PC-3 (cell line): Measurements from ENCODE around the gene CHN1. TPM values are rescaled to one million over a fixed set of nuclear protein-coding genes. Genes with fewer than 3 reads are reported as not detected.

Source experiments
- ATAC-seq: fragments of 200-7000 bp; cut with Tn5 transposase; 2 replicates; pipeline ENCODE4 v1.9.1; 2020; ENCODE audit warnings: mild to moderate bottlenecking, moderate library complexity
- BruUV-seq: library from RNA; stranded (reverse); fragments of 400-500 nt; replicated peaks from 2 replicates; lab custom pipeline; 2021; lab: Mats Ljungman, UMichigan
- CTCF ChIA-PET: fragments of 300-600 bp; sonication (Branson Sonifier 250); formaldehyde crosslinking; loops from one replicate; lab custom pipeline; 2022; ENCODE audit warnings: antibody characterized with exemption; lab: Charles Lee
- POLR2A ChIA-PET: fragments of 300-600 bp; sonication (Branson Sonifier 250); formaldehyde crosslinking; loops from one replicate; lab custom pipeline; 2022; ENCODE audit warnings: antibody characterized with exemption; ENCODE audit not compliant: unreplicated experiment; lab: Charles Lee
- DNase-seq: peaks from one replicate; pipeline ENCODE4 v3.0.0-alpha.2; 2015
- H2AFZ ChIP-seq: fragments of 300-600 bp; sonication (generic); 2 replicates; pipeline ENCODE4 v1.6.0; 2016; ENCODE audit warnings: antibody characterized with exemption, low read length
- H3F3A ChIP-seq: fragments of 300-600 bp; sonication (generic); one replicate; pipeline ENCODE4 v1.6.0; 2017; ENCODE audit warnings: antibody characterized with exemption, low read length, control low read depth, mild to moderate bottlenecking; ENCODE audit not compliant: unreplicated experiment
- H3K27ac ChIP-seq: fragments of 300-600 bp; sonication (generic); 2 replicates; pipeline ENCODE4 v1.5.1; 2016; ENCODE audit warnings: mild to moderate bottlenecking, low read length
- H3K27me3 ChIP-seq: fragments of 300-600 bp; sonication (generic); 2 replicates; pipeline ENCODE4 v1.6.1; 2016; ENCODE audit warnings: low read length, mixed read lengths
- H3K36me3 ChIP-seq: fragments of 300-600 bp; sonication (generic); 2 replicates; pipeline ENCODE4 v1.6.1; 2016; ENCODE audit warnings: low read depth, mixed run types, low read length, mixed read lengths
- H3K4me1 ChIP-seq: fragments of 300-600 bp; sonication (generic); 2 replicates; pipeline ENCODE4 v1.5.1; 2016; ENCODE audit warnings: low read length; ENCODE audit not compliant: insufficient read depth
- H3K4me2 ChIP-seq: fragments of 300-600 bp; sonication (generic); 2 replicates; pipeline ENCODE4 v1.6.0; 2016; ENCODE audit warnings: low read length
- H3K4me3 ChIP-seq: fragments of 300-600 bp; sonication (generic); 2 replicates; pipeline ENCODE4 v1.5.1; 2016; ENCODE audit warnings: mild to moderate bottlenecking, low read length, mixed read lengths
- H3K79me2 ChIP-seq: fragments of 300-600 bp; sonication (generic); 2 replicates; pipeline ENCODE4 v1.6.1; 2017; ENCODE audit warnings: low read length, mixed read lengths
- H3K9ac ChIP-seq: fragments of 300-600 bp; sonication (generic); 2 replicates; pipeline ENCODE4 v1.6.0; 2016; ENCODE audit warnings: mild to moderate bottlenecking, low read length
- H3K9me2 ChIP-seq: fragments of 300-600 bp; sonication (generic); replicated peaks from 2 replicates; pipeline ENCODE4 v1.6.1; 2016; ENCODE audit warnings: mixed run types, low read length, mixed read lengths
- H3K9me3 ChIP-seq: fragments of 300-600 bp; sonication (generic); 2 replicates; pipeline ENCODE4 v1.6.1; 2016; ENCODE audit warnings: low read length, mixed read lengths
- H4K20me1 ChIP-seq: fragments of 300-600 bp; sonication (generic); 2 replicates; pipeline ENCODE4 v1.6.1; 2016; ENCODE audit warnings: low read length, mixed read lengths
- CTCF ChIP-seq: fragments of 300-600 bp; sonication (generic); conservative IDR thresholded peaks from 2 replicates; pipeline ENCODE4 v1.5.1; 2017; ENCODE audit warnings: antibody characterized with exemption, low read depth, mild to moderate bottlenecking, low read length
- EZH2 ChIP-seq: fragments of 300-600 bp; sonication (generic); IDR thresholded peaks from one replicate; pipeline ENCODE4 v1.6.1; 2017; ENCODE audit warnings: antibody characterized with exemption, mild to moderate bottlenecking, low read length; ENCODE audit not compliant: unreplicated experiment
- EZH2phosphoT487 ChIP-seq: fragments of 300-600 bp; sonication (generic); IDR thresholded peaks from 2 replicates; pipeline ENCODE4 v1.6.1; 2018; ENCODE audit warnings: mild to moderate bottlenecking, antibody characterized with exemption, low read length, borderline replicate concordance
- intact Hi-C: fragments of 100-400 bp; cut with micrococcal nuclease; formaldehyde crosslinking; loops from 2 replicates; pipeline ENCODE4 v1.9.0; 2023
- total RNA-seq: library from RNA; depleted of rRNA; stranded (reverse); fragments of >200 nt; gene quantifications from 2 replicates; pipeline ENCODE4 v1.2.3, GENCODE V29; 2014

CHN1 gene
- total RNA-seq, 1 experiment from 2014 or later = 7.8 TPM

- intact Hi-C loops = no loop called here
- H3F3A ChIP-seq = no peaks in the 10 kb centered on the region
- no peaks in the 10 kb centered on the region for H3K36me3 ChIP-seq
- H4K20me1 ChIP-seq = no peaks in the 10 kb centered on the region
- CTCF ChIA-PET = no interaction called here
- H3K27ac ChIP-seq = no peak overlapping the region
- no peaks in the 10 kb centered on the region for H3K79me2 ChIP-seq
- ATAC-seq (no peak), DNase-seq (no peak)
- no peak for TF ChIP-seq CTCF
- no peak for TF ChIP-seq EZH2
- no peak for TF ChIP-seq EZH2phosphoT487
- H3K4me1 ChIP-seq = no peaks in the 10 kb centered on the region
- no peaks in the 10 kb centered on the region for H3K9me2 ChIP-seq
- POLR2A ChIA-PET = no interaction called here
- BruUV-seq = no TSS peak
- no peak overlapping the region for H2AFZ ChIP-seq
- H3K4me3 ChIP-seq = no peak overlapping the region
- H3K9me3 ChIP-seq = no peaks in the 10 kb centered on the region
- no peaks in the 10 kb centered on the region for H3K27me3 ChIP-seq
- no peak overlapping the region for H3K4me2 ChIP-seq
- no peak overlapping the region for H3K9ac ChIP-seq
Observed at GRCh38 chr2:174796319-174796771, 208.8 kb downstream of the CHN1 start.

- ChIA-PET CTCF (no interaction called here), POLR2A (no interaction called here)
- Histone ChIP-seq H3K9me2 (no peaks in the 10 kb centered on the region), H3K27me3 (no peaks in the 10 kb centered on the region), H3K9me3 (no peaks in the 10 kb centered on the region), H3K36me3 (no peaks in the 10 kb centered on the region), H3K9ac (no peak overlapping the region), H3K79me2 (no peaks in the 10 kb centered on the region), H3K4me1 (no peaks in the 10 kb centered on the region), H3K4me3 (no peak overlapping the region), H4K20me1 (no peaks in the 10 kb centered on the region), H2AFZ (no peak overlapping the region), H3K4me2 (no peak overlapping the region), H3F3A (no peaks in the 10 kb centered on the region), H3K27ac (no peak overlapping the region)
- intact Hi-C loops = no loop called here
- DNase-seq (no peak), ATAC-seq (no peak)
- TF ChIP-seq CTCF (no peak), EZH2 (no peak), EZH2phosphoT487 (no peak)
- no TSS peak for BruUV-seq
Observed at GRCh38 chr2:174794851-174795374, 210.3 kb downstream of the CHN1 start.

- DNase-seq = no peak
- TF ChIP-seq CTCF = no peak
- no peak for TF ChIP-seq EZH2
- no peak for TF ChIP-seq EZH2phosphoT487
- POLR2A ChIA-PET = no interaction called here
Observed at GRCh38 chr2:174792309-174793025, 212.7 kb downstream of the CHN1 start.

More at GRCh38 chr2:174792309-174793025, 212.7 kb downstream of the CHN1 start:
- intact Hi-C loops = no loop called here
- Histone ChIP-seq H3K4me3 (no peak overlapping the region), H3F3A (no peaks in the 10 kb centered on the region), H3K4me1 (no peaks in the 10 kb centered on the region), H3K27me3 (no peaks in the 10 kb centered on the region), H3K9ac (no peak overlapping the region), H3K27ac (no peak overlapping the region), H3K4me2 (no peak overlapping the region), H3K36me3 (no peaks in the 10 kb centered on the region), H3K79me2 (no peaks in the 10 kb centered on the region), H4K20me1 (no peaks in the 10 kb centered on the region), H3K9me3 (no peaks in the 10 kb centered on the region), H3K9me2 (no peaks in the 10 kb centered on the region), H2AFZ (no peak overlapping the region)
- no TSS peak for BruUV-seq
- ATAC-seq = no peak
- CTCF ChIA-PET = no interaction called here
